ENCODE results near the gene CDCA3. TPM values are rescaled to one million over a fixed set of nuclear protein-coding genes. Genes with fewer than 3 reads are reported as not detected.

Gene CDCA3
- total RNA-seq, 1 donor from 2014 or later = 2.9 TPM

GRCh38 chr12:6819106-6820030, 31.7 kb downstream of the CDCA3 start:
- peaks cover 8% of the 10 kb centered on the region for H3K4me1 ChIP-seq
- no peak overlapping the region for H3K27ac ChIP-seq
- H3K36me3 ChIP-seq = peaks cover 19% of the 10 kb centered on the region
- intact Hi-C loops (cut with DNase I) = no loop called here
- no peak for TF ChIP-seq CTCF (IDR thresholded peaks at IDR 0.05)
- H3K9me3 ChIP-seq = no peaks in the 10 kb centered on the region
- no peak overlapping the region for H3K4me3 ChIP-seq
- H3K27me3 ChIP-seq (ENCODE audit: low read depth) = peaks cover 15% of the 10 kb centered on the region
- ATAC-seq (no peak), DNase-seq (no peak)

GRCh38 chr12:6818645-6819044, 32.4 kb downstream of the CDCA3 start:
- intact Hi-C loops (cut with DNase I) = no loop called here
- ATAC-seq = no peak

GRCh38 chr12:6818222-6818621, 32.9 kb downstream of the CDCA3 start:
- Histone ChIP-seq H3K27ac (no peak overlapping the region), H3K36me3 (peaks cover 19% of the 10 kb centered on the region), H3K4me1 (peaks cover 8% of the 10 kb centered on the region), H3K4me3 (no peak overlapping the region), H3K9me3 (no peaks in the 10 kb centered on the region), H3K27me3 (ENCODE audit: low read depth) (peaks cover 12% of the 10 kb centered on the region)
- no peak for ATAC-seq
- intact Hi-C loops (cut with DNase I) = no loop called here
- no peak for DNase-seq
- no peak for TF ChIP-seq CTCF (IDR thresholded peaks at IDR 0.05)

More at GRCh38 chr12:6818645-6819044, 32.4 kb downstream of the CDCA3 start:
- H3K27ac ChIP-seq = no peak overlapping the region
- peaks cover 19% of the 10 kb centered on the region for H3K36me3 ChIP-seq
- H3K27me3 ChIP-seq (ENCODE audit: low read depth) = peaks cover 12% of the 10 kb centered on the region
- no peak for TF ChIP-seq CTCF (IDR thresholded peaks at IDR 0.05)
- no peaks in the 10 kb centered on the region for H3K9me3 ChIP-seq
- H3K4me3 ChIP-seq = no peak overlapping the region
- DNase-seq = no peak
- peaks cover 8% of the 10 kb centered on the region for H3K4me1 ChIP-seq

- no peak for TF ChIP-seq CTCF (IDR thresholded peaks at IDR 0.05)
- H3K9me3 ChIP-seq = no peaks in the 10 kb centered on the region
- no peak overlapping the region for H3K27ac ChIP-seq
- H3K4me1 ChIP-seq = peaks cover 8% of the 10 kb centered on the region
- DNase-seq (no peak), ATAC-seq (no peak)
- no peak overlapping the region for H3K4me3 ChIP-seq
- peaks cover 10% of the 10 kb centered on the region for H3K27me3 ChIP-seq (ENCODE audit: low read depth)
- intact Hi-C loops (cut with DNase I) = no loop called here
- H3K36me3 ChIP-seq = peaks cover 19% of the 10 kb centered on the region
Measured at GRCh38 chr12:6817662-6818157, 33.4 kb downstream of the CDCA3 start.

GRCh38 chr12:6817098-6817497, 34.0 kb downstream of the CDCA3 start:
- Histone ChIP-seq H3K4me1 (peaks cover 5% of the 10 kb centered on the region), H3K27me3 (ENCODE audit: low read depth) (peaks cover 4% of the 10 kb centered on the region), H3K9me3 (no peaks in the 10 kb centered on the region), H3K27ac (no peak overlapping the region), H3K36me3 (peaks cover 19% of the 10 kb centered on the region), H3K4me3 (no peak overlapping the region)
- ATAC-seq = no peak
- DNase-seq = no peak
- intact Hi-C loops (cut with DNase I) = no loop called here
- TF ChIP-seq CTCF (IDR thresholded peaks at IDR 0.05) = no peak

Data from lower lobe of right lung (tissue), 2 donors.